DMS153 (cell line): ENCODE measurements around the gene STX12.

ENCODE experiments used
- DNase-seq: peaks from one replicate; lab custom pipeline; 2025; lab: John Stamatoyannopoulos, UW

The STX12 gene

GRCh38 chr1:27772932-27773825 lies at the start of gene STX12:
STX12 (plus strand) TSS chr1:27773219; CDS start chr1:27773308, 89 bp downstream.
- DNase-seq, result peak; percentile 99

- peak; percentile 95 for DNase-seq
These were observed 48.1 kb upstream of the STX12 start for GRCh38 chr1:27724961-27725373.

GRCh38 chr1:27725374-27726172 lies 47.4 kb upstream of the STX12 start, which contains the start of gene FAM76A:
FAM76A (plus strand) TSS chr1:27725961; CDS start chr1:27726081, 120 bp downstream.
- peak; percentile 100 for DNase-seq

- no peak for DNase-seq
These were observed 46.6 kb upstream of the STX12 start for GRCh38 chr1:27726173-27727044.

DNA sequence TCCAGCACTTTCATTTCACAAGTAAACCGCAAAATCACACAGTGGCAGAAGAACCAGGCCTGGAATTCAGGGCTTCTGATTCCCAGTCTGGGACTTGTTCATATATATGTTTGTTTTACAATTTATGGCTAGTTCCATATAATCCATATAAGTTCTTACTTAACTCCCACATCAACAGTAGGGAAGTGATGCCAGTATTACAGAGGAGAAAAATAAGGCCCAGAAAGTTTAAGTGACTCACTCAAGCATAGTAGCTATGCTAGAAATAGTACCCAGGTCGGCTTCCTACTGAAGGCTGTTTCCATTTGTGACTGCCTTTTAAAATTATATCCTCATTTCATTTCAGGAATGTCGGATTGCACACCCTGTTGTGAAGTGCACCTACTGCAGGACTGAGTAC lies 45.9 kb upstream of the STX12 start:
- no peak for DNase-seq

DNA sequence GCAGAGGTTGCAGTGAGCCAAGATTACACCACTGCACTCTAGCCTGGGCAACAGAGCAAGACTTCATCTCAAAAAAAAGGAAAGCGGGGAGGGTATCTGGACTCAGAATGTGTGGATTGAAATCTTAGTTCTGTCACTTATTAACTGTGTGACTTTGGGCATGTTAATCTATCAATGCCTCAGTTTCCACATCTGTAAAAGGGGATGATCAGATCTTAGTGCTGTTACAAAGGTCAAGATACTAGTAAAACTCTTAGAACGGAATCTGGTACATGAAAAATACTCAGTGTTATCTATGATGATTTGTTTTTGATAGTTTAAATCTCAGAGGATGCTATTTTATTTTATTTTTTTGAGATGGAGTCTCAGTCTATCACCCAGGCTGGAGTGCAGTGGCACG lies 36.8 kb upstream of the STX12 start:
- no peak for DNase-seq

GRCh38 chr1:27741121-27741520 lies 31.9 kb upstream of the STX12 start:
- DNase-seq, result no peak

GRCh38 chr1:27744556-27744955 lies 28.5 kb upstream of the STX12 start:
- no peak for DNase-seq

DNA sequence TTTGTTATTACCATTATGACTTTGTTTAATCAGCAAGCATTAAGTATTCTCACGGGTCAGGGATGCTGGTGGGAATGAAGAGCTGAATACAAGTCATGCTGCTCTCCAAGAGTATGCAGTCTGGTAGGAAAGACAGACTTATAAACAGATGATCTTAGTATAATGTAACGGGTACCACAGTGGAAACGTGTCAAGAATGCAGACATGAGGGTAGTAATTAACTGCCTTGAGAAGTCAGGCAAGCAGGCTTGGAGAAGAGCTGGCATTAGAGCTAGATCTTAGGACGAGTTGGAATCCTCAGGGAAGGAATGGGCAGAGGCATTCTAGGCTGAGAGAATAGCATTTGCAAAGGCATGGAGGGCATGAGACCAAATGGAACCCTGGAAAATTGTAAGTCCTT lies 27.6 kb upstream of the STX12 start:
- no peak for DNase-seq

GRCh38 chr1:27752360-27752759 lies 20.7 kb upstream of the STX12 start:
- no peak for DNase-seq

GRCh38 chr1:27755286-27755685 lies 17.7 kb upstream of the STX12 start:
- no peak for DNase-seq

- no peak for DNase-seq
These were observed 17.2 kb upstream of the STX12 start for GRCh38 chr1:27755865-27756264.

DNA sequence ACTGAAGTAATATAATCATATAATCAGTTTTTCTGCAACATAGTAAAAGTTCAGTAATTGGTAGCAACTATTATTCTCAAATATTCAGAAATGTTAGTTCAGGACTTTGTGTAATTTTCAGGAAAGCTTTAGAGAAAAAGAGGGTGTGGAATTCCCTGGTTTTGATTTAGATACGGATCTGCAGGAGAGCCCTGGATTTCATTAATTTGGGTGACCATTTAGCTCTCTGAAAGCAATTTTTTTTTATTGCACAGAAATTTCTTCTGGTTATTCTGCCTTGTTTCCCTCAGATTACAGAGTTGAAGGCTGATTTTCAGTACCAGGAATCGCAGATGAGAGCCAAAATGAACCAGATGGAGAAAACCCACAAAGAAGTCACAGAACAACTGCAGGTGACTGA lies 13.8 kb upstream of the STX12 start:
- DNase-seq, result no peak

DNA sequence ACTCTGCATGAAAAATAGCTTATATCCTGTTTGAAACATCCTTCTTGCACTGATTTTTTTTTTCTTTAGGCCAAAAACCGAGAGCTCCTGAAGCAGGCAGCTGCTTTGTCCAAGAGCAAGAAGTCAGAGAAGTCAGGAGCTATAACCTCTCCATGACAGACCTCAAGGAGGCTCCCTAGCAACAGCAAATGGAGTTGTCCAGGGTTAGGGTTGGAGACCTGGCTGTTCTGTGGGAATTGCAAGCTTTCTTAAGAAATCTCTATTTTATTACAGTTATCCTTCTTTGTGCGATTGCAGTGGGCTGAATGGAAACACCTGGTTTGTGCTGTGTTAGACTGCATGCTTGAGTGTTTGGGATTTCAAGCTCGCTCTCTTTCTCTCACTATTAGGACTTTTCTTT lies 12.6 kb upstream of the STX12 start:
- no peak for DNase-seq

GRCh38 chr1:27762033-27762432 lies 11.0 kb upstream of the STX12 start:
- DNase-seq, result no peak

- DNase-seq, result no peak
These were observed 9.7 kb upstream of the STX12 start for GRCh38 chr1:27763358-27763757.

GRCh38 chr1:27770293-27770830 lies 2.7 kb upstream of the STX12 start:
- no peak for DNase-seq

DNA sequence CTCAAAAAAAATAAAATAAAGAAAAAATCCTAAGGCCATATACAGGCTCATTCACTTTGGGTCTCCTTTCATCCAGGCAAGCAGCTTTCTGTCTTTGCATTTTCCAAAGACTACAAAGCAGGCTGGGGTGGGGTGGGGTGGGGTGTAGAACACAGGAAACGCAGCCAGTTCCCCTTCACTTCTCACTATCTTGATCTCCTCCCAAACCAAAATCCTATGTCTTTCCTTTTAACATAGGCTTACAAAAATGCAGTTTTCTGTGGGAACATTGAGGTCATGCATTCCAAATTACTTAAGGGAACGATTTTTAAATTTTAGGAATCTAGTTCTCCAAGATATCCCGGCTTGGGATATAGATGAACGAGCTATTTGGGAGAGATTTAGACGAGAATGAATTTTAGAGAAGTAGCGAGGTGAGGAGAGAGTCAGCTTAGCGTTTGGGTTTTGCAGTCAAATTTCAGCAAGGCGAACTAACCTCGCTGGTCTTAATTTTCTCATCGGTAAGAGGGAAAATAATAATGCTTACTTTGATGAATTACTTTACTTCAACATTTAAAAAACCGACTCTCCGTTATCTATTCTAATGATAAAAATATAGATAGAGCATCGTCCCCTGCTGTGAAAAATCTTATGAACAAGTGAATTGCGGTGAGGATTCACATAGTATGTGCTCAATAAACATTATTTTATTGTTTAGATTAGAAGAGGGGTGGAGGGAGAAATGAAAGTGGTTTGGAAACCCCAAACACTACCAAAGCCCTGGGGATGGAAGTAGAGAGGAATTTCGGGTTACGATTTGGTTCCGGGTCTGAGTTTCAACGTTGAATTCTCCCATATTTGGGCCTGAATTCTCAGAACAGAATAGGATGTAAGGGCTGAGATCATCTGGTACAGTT lies 735 bp upstream of the STX12 start:
- no peak for DNase-seq

DNA sequence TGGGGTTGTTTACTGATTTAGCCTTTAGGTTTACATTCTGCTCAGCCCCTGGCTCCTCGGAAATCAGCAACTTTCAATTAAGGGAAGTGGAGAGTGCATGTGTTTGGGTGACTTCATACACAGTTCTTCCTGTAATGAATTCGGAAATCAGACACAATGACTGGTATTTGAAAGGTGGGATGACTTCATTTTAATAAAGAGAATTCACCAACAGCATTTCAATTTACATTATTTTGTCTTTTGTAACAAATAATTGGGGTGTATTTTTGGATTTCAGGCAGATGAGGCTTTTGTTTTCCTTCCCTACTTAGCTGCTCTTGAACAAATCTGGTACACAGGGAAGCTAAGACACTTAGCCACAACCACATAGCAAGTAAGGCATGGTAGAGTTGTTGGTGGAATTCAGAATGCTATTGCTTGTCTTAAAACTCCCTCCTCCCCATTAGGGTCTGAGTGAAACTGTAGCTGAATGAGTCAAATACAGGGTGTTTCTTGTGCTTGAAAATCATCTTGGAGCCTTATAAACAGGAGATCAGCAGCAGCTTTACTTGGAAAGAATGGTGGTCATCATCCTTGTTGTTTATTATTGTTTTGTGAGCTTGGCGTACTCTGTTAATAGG lies 917 bp downstream of the STX12 start:
- DNase-seq, result no peak

DNA sequence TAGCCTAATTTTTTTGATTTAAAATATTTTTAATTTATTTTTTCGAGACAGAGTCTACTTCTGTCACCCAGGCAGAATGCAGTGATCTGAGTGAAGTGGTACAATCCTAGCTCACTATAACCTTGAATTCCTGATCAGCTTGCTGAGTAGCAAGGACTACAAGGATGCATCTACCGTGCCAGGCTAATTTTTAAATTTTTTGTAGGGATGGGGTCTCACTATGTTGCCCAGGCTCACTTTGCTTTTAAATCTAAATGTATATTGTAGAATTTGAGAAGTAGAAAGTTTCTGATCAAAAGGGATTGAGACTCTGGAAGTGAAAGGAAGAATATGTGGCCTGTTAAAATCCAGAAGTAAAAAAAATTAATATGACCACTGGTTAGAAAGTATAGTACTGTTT lies 1.6 kb downstream of the STX12 start:
- DNase-seq, result no peak
